ENCODE data around the gene CDHR2. TPM values are rescaled to one million over a fixed set of nuclear protein-coding genes. Genes with fewer than 3 reads are reported as not detected.

CDHR2 gene
- total RNA-seq, 1 experiment from 2014 or later, result 0.10 TPM

- H3K9ac ChIP-seq (ENCODE audit: low read length), result no peak overlapping the region
- no peak overlapping the region for H3K4me2 ChIP-seq (ENCODE audit: low read length)
- no peak overlapping the region; the same call in 1 of the 2 replicates for H3K27ac ChIP-seq (ENCODE audit: low read depth, low read length)
- no TSS peak for BruUV-seq (replicated peaks)
- H3K4me3 ChIP-seq (replicated peaks in 1 of 2; ENCODE audit: low read depth in 1 of 2, low read length in 2 of 2), result no peak overlapping the region
- ChIA-PET POLR2A (no interaction called here), RAD21 (ENCODE audit: low non-redundant PET in 1 of 2, low total read pairs in 2 of 2, uncharacterized antibody in 2 of 2, unreplicated experiment in 2 of 2) (no interaction called here), CTCF (no interaction called here)
- peaks cover 3 to 30% of the 10 kb centered on the region in 2 experiments; a peak in 2 of 4 replicates for H3K36me3 ChIP-seq (ENCODE audit: control insufficient read depth in 1 of 2, insufficient read depth in 2 of 2, low read length in 2 of 2)
- intact Hi-C loops (cut with micrococcal nuclease), result no loop called here
- H3K9me3 ChIP-seq (ENCODE audit: control insufficient read depth in 1 of 2, insufficient read depth in 1 of 2, low read depth in 1 of 2, low read length in 2 of 2), result no peaks in the 10 kb centered on the region
- no peaks in the 10 kb centered on the region for H4K20me1 ChIP-seq (ENCODE audit: insufficient read depth)
- no peak overlapping the region for H2AFZ ChIP-seq (ENCODE audit: low read depth, low read length, poor library complexity, severe bottlenecking)
- peaks cover 40% of the 10 kb centered on the region for H3K79me2 ChIP-seq (ENCODE audit: insufficient read depth, low read length)
- peaks cover 6 to 16% of the 10 kb centered on the region in 2 experiments; a peak in 2 of 4 replicates for H3K4me1 ChIP-seq (ENCODE audit: control insufficient read depth in 1 of 2, insufficient read depth in 2 of 2, low read length in 2 of 2)
- H3K27me3 ChIP-seq (ENCODE audit: insufficient read depth, low read length), result no peaks in the 10 kb centered on the region
- DNase-seq (ENCODE audit: low read depth, low spot score), result no peak
- no peaks in the 10 kb centered on the region for H3K9me2 ChIP-seq (ENCODE audit: insufficient read depth)
- peak; percentile 20; the same call in 1 of the 2 replicates for ATAC-seq
- TF ChIP-seq MAX (IDR thresholded peaks at IDR 0.05) (no peak), CEBPB (IDR thresholded peaks at IDR 0.05; ENCODE audit: low read depth) (no peak), SP1 (IDR thresholded peaks at IDR 0.05; ENCODE audit: low read depth) (no peak), CTCF (IDR thresholded peaks at IDR 0.05 in 2 of 3, conservative IDR thresholded peaks at IDR 0.05 in 1 of 3; ENCODE audit: borderline replicate concordance in 1 of 3, insufficient read depth in 1 of 3, low read depth in 2 of 3, low read length in 2 of 3) (no peak), SIN3A (IDR thresholded peaks at IDR 0.05; ENCODE audit: low read depth) (no peak), REST (IDR thresholded peaks at IDR 0.05; ENCODE audit: low read depth) (no peak), ZBTB33 (IDR thresholded peaks at IDR 0.05; ENCODE audit: extremely low read depth, insufficient replicate concordance, low read length) (no peak), EZH2phosphoT487 (IDR thresholded peaks at IDR 0.05; ENCODE audit: borderline replicate concordance) (no peak), CBX3 (IDR thresholded peaks at IDR 0.05; ENCODE audit: low read depth) (no peak), ATF3 (IDR thresholded peaks at IDR 0.05) (no peak), ZFX (IDR thresholded peaks at IDR 0.05) (no peak), RAD21 (IDR thresholded peaks at IDR 0.05; ENCODE audit: low read depth) (no peak), POLR2A (IDR thresholded peaks at IDR 0.05; ENCODE audit: borderline replicate concordance, extremely low read depth, insufficient read depth, insufficient read length) (no peak), FOSL1 (IDR thresholded peaks at IDR 0.05; ENCODE audit: low read depth) (no peak), SRF (IDR thresholded peaks at IDR 0.05; ENCODE audit: low read depth) (no peak), YY1 (IDR thresholded peaks at IDR 0.05; ENCODE audit: extremely low read depth, insufficient replicate concordance, low read depth, low read length) (no peak), EZH2 (IDR thresholded peaks at IDR 0.05) (no peak), TCF7L2 (IDR thresholded peaks at IDR 0.05; ENCODE audit: borderline replicate concordance, extremely low read depth, insufficient read depth, insufficient read length) (no peak)
Measured at GRCh38 chr5:176530983-176531901, 17.9 kb upstream of the CDHR2 start.

Data from HCT116 (cell line).